ENCODE data around the gene IL4R. TPM values are rescaled to one million over a fixed set of nuclear protein-coding genes. Genes with fewer than 3 reads are reported as not detected.

Gene IL4R
- total and polyA plus RNA-seq, 9 donors, result 11.3 to 39.5 (median 17.4) TPM

GRCh38 chr16:27361987-27362386, 48.2 kb downstream of the IL4R start:
- intact Hi-C loops (cut with DNase I), result loop anchor here in 1 of 4 donors (10.0 kb wide), 1 partner anchor 187 kb away; no protein-coding TSS in a partner anchor
- 86 to 90% (median 87%) methylated on average over 3 of the region's 3 CpGs for WGBS, 3 donors
- H3K4me1 ChIP-seq (ENCODE audit: insufficient read depth), result no peaks in the 10 kb centered on the region
- H3K27ac ChIP-seq, result no peak overlapping the region
- no peaks in the 10 kb centered on the region for H3K9me3 ChIP-seq
- no peaks in the 10 kb centered on the region for H3K27me3 ChIP-seq
- DNase-seq, result no peak
- no peaks in the 10 kb centered on the region for H3K36me3 ChIP-seq
- no peak overlapping the region for H3K4me3 ChIP-seq
- TF ChIP-seq CTCF (IDR thresholded peaks at IDR 0.05) (no peak), EP300 (IDR thresholded peaks at IDR 0.05) (no peak), POLR2A (IDR thresholded peaks at IDR 0.05) (no peak)

GRCh38 chr16:27362570-27363245, 48.9 kb downstream of the IL4R start:
- intact Hi-C loops (cut with DNase I), result loop anchor here in 1 of 4 donors (10.0 kb wide), 1 partner anchor 188 kb away; no protein-coding TSS in a partner anchor
- no peak for TF ChIP-seq CTCF (IDR thresholded peaks at IDR 0.05)
- TF ChIP-seq EP300 (IDR thresholded peaks at IDR 0.05), result no peak
- TF ChIP-seq POLR2A (IDR thresholded peaks at IDR 0.05), result no peak
- no peak for DNase-seq
- H3K27ac ChIP-seq, result no peak overlapping the region
- H3K9me3 ChIP-seq, result no peaks in the 10 kb centered on the region
- H3K4me3 ChIP-seq, result no peak overlapping the region
- 80 to 88% (median 84%) methylated on average over 16 of the region's 16 CpGs for WGBS, 3 donors
- H3K36me3 ChIP-seq, result no peaks in the 10 kb centered on the region
- peaks cover 1% of the 10 kb centered on the region for H3K4me1 ChIP-seq (ENCODE audit: insufficient read depth)
- H3K27me3 ChIP-seq, result no peaks in the 10 kb centered on the region

- Histone ChIP-seq H3K27me3 (no peaks in the 10 kb centered on the region), H3K4me1 (ENCODE audit: insufficient read depth) (peaks cover 4% of the 10 kb centered on the region), H3K36me3 (no peaks in the 10 kb centered on the region), H3K9me3 (no peaks in the 10 kb centered on the region), H3K4me3 (no peak overlapping the region), H3K27ac (no peak overlapping the region)
- no peak for DNase-seq
- TF ChIP-seq POLR2A (IDR thresholded peaks at IDR 0.05) (no peak), CTCF (IDR thresholded peaks at IDR 0.05) (no peak), EP300 (IDR thresholded peaks at IDR 0.05) (no peak)
- intact Hi-C loops (cut with DNase I), result loop anchor here in 1 of 4 donors (10.0 kb wide), 1 partner anchor 188 kb away; no protein-coding TSS in a partner anchor
- WGBS, 3 donors, result 91 to 100% (median 95%) methylated on average over 4 to 5 of the region's 5 CpGs
These were observed 49.5 kb downstream of the IL4R start for GRCh38 chr16:27363246-27363632.

GRCh38 chr16:27363797-27364196, 50.0 kb downstream of the IL4R start:
- peak in 2 of 5 donors; percentile 36 to 37 for DNase-seq
- TF ChIP-seq EP300 (IDR thresholded peaks at IDR 0.05) (no peak), CTCF (IDR thresholded peaks at IDR 0.05) (no peak), POLR2A (IDR thresholded peaks at IDR 0.05) (no peak)
- Histone ChIP-seq H3K27ac (no peak overlapping the region), H3K4me1 (ENCODE audit: insufficient read depth) (peaks cover 4% of the 10 kb centered on the region), H3K9me3 (no peaks in the 10 kb centered on the region), H3K4me3 (no peak overlapping the region), H3K27me3 (no peaks in the 10 kb centered on the region), H3K36me3 (no peaks in the 10 kb centered on the region)
- intact Hi-C loops (cut with DNase I), result loop anchor here in 1 of 4 donors (10.0 kb wide), 1 partner anchor 189 kb away; no protein-coding TSS in a partner anchor
- 75 to 84% (median 81%) methylated on average over 9 of the region's 9 CpGs for WGBS, 3 donors
